GM18868 (cell line): ENCODE results near the gene DDX1.
"Not testable (repeated sequence)": the region's sequence is repeated elsewhere in the genome, so short reads cannot be mapped to it uniquely, and the experiment has no call there.

Experiments
- ATAC-seq: cut with Tn5 transposase; IDR thresholded peaks from one replicate; pipeline ENCODE4 v1.9.1; 2021; ENCODE audit warnings: mild to moderate bottlenecking, moderate library complexity; ENCODE audit not compliant: unreplicated experiment

The DDX1 gene

DNA sequence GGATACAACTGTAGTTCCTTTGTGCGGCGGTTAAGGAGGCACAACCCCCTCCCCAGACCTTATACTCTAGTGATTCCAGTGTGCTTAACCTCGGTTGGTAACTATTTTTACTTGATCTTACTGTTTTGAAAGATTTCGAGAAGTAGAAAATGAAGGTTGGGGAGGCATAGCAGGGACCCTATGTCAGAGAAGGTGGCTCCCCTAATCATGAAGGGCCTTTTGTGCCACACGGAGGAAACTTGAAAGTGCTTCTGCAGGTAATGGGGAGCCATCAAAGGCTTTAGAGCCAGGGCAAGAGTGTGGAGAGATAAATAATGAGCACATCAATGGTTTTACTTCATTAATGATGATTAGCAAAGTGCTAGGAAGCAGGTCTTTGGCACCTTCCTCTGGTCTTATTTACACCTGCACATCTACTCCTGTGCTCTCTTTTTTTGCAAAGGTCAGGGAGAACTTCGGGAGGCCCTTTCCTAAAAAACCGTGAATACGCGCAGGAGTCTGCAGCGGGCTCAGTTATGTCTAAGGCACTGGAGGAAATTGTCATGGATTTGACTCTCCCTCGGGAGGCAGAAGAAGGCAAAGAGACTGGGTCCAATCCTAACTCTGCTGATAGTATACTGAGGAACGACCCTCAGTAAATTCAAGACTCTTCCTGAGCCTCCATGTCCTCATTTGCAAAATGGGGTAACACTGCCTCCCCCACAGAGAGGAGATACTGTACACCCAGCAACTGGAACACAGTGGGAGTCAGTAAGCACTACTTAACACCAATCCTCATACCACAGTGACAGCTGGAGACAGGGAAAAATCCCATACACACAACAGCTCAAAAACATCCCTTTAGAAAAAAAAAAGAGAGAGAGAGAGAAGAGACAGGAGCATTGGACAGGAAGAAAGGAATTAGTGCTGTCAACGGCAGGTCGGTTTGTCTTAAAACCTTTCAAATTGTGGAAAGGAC lies 81.6 kb downstream of the DDX1 start:
- ATAC-seq, result no peak

DNA sequence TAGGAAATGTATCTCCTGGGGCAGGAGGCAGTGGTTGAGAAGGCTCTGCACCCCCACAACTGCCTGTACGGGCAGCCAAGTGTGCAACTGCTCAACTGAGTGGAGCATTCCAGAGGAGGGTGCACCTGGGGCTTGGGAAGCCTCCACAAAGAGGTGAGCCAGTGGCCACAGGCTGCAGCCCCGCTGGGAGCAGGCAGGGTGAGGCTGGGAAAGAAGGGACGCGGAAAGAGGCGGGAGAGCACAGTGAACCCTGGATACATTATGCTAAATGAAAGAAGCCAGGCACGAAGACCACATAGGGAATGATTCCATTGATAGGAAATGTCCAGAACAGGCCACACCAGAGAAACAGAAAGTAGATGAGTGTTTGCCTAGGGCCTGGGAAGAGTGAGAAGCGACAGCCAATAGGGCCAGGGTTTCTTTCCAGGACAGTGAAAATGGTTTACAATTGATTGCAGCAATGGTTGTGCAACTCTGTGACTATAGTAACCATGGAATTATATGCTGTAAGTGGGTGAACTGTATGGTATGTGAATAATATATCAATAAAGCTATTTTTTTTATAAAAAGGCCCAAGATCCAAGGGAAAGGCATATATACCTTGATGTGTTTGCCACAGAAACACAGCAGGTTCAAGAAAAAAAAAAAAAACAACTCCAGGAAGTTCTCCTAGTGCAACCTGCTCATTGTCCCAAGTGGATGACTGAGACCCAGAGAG lies 82.4 kb downstream of the DDX1 start:
- ATAC-seq, result no peak

DNA sequence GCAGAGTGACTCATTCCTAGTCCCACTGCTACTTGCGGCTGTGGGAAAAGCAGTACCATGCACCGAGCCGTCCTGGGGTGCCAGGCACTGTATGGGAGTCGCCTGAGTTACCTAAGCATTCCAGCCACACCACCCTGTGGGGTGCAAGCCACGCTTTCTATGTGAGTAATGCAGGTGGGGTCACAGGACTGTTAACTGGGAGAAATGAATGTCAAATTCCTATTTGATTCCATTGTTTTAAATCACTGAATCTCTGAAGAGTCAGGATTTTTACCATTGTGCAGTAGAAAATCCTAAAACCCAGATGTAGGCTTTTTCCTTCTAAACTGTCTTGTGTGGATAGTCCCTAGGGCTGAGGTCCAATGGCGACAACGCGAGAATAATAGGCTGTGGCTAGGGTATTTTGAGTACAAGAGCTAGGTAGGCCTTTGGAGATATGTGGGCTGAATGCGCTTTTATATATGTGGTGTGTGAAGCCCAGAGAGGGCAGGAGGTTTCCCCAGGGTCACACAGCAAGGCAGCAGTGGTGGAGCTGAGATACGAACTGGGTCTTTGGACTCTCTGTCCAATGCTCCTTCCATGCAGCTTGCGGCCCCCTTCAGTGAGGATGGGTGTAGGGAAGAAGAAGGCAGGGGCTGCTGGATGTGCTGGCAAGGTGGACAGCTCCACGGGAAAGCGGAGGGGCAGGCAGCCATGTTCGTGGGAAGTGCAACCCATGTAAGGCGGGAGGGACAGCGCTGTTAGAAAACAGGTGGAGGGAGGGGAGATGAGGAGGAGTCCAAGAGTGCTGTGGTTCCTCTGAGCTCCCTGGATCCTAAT lies 83.2 kb downstream of the DDX1 start:
- ATAC-seq, result no peak

DNA sequence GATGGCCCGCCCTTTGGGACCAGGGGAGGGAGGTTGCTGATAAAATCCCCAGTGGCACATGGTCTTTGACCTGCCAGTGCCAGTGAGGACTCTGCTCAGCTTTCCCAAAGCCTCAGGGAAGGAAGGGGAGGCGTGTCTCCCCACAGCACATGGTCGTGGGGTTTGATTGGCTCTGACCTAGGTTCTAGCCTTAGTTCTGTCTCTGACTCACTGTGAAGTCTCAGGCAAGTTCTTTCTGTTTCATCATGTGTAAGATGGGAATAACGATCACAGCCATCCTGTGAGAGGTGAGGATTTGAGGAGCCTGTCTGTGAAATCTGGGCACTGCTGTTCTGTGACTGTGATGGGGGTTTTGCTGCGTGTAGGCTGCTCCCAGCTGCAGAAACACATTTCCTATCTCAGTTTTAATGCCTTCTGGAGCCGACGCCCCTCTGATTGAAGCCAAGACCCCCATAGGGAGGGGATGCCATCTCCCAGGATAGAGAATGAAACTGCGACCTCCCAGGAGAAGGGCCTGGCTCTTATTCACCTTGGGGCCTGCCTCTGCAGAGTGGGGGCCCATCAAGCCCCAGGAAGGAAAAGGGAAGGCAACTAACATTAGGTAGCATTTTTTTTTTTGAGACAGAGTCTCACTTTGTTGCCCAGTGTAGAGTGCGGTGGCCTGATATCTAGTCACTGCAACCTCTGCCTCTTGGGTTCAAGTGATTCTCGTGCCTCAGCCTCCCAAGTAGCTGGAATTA lies 84.0 kb downstream of the DDX1 start:
- no peak for ATAC-seq

DNA sequence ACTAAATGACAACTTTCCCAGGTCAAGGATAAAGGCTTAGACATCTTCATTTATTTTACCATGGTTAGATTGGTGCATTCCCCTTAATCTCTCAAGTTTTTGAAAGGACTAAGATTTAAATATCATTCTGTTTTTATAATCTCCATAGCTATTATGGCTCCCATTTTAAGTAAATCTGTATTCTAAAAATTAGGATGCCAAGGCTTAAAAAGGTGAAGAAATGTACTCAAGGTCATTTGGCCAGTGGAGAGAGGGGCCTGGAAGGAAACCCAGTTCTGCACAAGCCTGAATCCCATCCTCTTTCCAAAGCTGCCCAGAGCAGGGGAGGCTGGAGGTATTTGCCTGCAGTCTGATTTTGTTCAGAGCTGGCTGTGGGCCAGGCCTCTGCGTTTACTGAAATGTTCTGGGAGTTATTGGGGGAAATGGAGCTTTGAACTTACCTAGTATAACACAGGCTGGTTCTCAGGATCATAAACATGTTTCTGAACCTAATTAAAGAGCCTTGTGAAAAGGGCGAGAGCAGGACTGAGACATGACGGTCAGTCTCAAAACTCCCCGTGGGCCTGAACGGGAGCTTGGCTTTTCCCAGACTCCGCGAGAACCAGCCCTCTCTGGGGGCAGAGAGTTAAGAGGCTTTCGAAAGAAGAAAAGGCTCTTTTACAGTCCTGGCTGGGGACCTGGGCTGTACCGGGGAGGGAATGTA lies 85.6 kb downstream of the DDX1 start:
- ATAC-seq, result no peak

DNA sequence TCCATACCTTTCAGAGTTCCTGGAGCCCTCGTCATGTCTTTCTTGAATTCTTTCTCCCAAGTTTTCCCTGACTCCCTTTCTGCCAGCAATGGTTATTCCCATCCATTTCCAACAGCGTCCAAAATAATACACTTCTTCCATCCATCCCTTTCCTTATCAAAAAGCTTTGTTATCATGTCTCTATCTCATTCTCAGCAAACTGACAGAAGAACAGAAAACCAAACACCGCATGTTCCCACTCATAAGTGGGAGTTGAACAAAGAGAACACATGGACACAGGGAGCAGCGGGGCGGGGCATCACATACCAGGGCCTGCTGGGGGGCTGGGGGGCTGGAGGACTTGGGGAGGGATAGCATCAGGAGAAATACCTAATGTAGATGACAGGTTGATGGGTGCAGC lies 86.7 kb downstream of the DDX1 start:
- no peak for ATAC-seq

DNA sequence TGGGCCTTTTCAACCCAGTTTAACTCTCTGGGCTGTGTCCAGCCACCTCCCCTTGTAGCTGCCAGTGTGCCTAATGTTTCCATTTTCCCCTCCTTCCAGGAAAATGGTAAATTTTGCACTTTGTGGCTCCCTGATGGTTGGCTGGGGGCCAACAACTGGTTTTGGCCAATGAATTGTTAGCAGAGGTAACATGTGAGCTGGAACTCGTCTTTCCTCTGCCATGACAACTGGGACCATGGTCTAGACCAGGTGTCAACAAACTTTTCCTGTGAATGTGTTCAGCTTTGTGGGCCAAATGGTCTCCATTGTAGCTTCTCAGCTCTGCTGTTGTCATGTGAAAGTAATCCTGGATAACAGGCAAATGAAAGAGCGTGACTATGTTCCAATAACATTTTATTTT lies 87.2 kb downstream of the DDX1 start:
- ATAC-seq, result no peak

DNA sequence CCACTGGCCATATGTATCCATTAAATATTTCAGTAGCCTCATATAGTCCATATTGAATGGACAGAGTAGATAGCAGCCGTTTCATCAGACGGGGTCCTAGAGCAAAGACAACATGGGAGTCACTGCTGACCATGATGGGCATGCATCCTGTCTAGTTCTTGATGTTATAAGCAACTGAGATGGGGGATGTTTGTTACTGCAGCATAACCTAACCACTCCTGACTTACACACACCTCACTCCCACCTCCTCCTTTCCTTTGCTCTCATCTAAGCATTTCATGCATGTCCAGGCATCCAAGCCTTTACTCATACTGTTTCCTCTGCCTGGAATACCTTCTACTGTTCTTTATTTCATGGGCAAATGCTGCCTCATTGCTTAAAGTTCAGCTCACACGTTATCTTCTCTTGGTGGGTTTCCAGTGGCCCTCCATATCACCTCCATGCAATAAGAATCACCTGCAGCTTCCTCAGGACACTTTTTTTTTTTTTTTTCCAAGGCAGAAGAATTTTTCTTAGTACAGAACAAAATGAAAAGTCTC lies 87.8 kb downstream of the DDX1 start:
- no peak for ATAC-seq

DNA sequence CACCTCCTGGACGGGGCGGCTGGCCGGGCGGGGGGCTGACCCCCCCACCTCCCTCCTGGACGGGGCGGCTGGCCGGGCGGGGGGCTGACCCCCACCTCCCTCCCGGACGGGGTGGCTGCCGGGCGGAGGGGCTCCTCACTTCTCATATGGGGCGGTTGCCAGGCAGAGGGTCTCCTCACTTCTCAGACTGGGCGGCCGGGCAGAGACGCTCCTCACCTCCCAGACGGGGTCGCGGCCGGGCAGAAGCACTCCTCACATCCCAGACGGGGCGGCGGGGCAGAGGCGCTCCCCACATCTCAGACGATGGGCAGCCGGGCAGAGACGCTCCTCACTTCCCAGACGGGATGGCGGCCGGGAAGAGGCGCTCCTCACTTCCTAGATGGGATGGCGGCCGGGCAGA lies 88.5 kb downstream of the DDX1 start:
- not testable (repeated sequence) for ATAC-seq
